KMS-11 (cell line): Measurements from ENCODE around the gene TARP.
A peak's percentile ranks its signal among the peaks of the same experiment; 100 is the strongest.

ENCODE experiments used
- H2AFZ ChIP-seq: fragments of 200-600 bp; sonication (generic); 2 replicates; pipeline ENCODE4 v1.6.1; 2016; ENCODE audit warnings: antibody characterized with exemption, mixed run types, low read depth
- H3K27ac ChIP-seq: fragments of 200-600 bp; sonication (generic); 2 replicates; pipeline ENCODE4 v1.6.1; 2016; ENCODE audit warnings: mild to moderate bottlenecking, mixed run types
- H3K27me3 ChIP-seq: fragments of 200-600 bp; sonication (generic); 2 replicates; pipeline ENCODE4 v1.6.1; 2017; ENCODE audit warnings: mild to moderate bottlenecking, low read depth, mixed run types, moderate library complexity; ENCODE audit not compliant: insufficient read depth
- H3K36me3 ChIP-seq: fragments of 200-600 bp; sonication (generic); 2 replicates; pipeline ENCODE4 v1.6.1; 2017; ENCODE audit warnings: mild to moderate bottlenecking, mixed run types; ENCODE audit not compliant: insufficient read depth
- H3K4me1 ChIP-seq: fragments of 200-600 bp; sonication (generic); 2 replicates; pipeline ENCODE4 v1.6.1; 2016; ENCODE audit warnings: mild to moderate bottlenecking, low read depth, mixed run types; ENCODE audit not compliant: poor library complexity, severe bottlenecking
- H3K4me2 ChIP-seq: fragments of 200-600 bp; sonication (generic); 2 replicates; pipeline ENCODE4 v1.7.0; 2016; ENCODE audit warnings: mild to moderate bottlenecking, mixed run types
- H3K4me3 ChIP-seq: fragments of 200-600 bp; sonication (generic); IDR thresholded peaks from 2 replicates; pipeline ENCODE4 v1.6.1; 2017; ENCODE audit warnings: low read depth, low read length, mixed read lengths; ENCODE audit not compliant: insufficient read depth
- H3K79me2 ChIP-seq: fragments of 200-600 bp; sonication (generic); 2 replicates; pipeline ENCODE4 v1.6.1; 2016; ENCODE audit warnings: low read depth, mixed run types; ENCODE audit not compliant: insufficient read depth
- H3K9ac ChIP-seq: fragments of 200-600 bp; sonication (generic); 2 replicates; pipeline ENCODE4 v1.6.1; 2016; ENCODE audit warnings: mild to moderate bottlenecking, mixed run types
- H4K20me1 ChIP-seq: fragments of 200-600 bp; sonication (generic); 2 replicates; pipeline ENCODE4 v1.6.1; 2016; ENCODE audit warnings: mild to moderate bottlenecking, mixed run types; ENCODE audit not compliant: insufficient read depth
- TF ChIP-seq, protein P1 (sequence below): fragments of 200-600 bp; sonication (generic); conservative IDR thresholded peaks from 2 replicates; pipeline ENCODE4 v1.6.1; 2017; ENCODE audit warnings: low read depth, mild to moderate bottlenecking, antibody characterized with exemption, low read length, moderate library complexity, mixed read lengths

TARP gene

DNA sequence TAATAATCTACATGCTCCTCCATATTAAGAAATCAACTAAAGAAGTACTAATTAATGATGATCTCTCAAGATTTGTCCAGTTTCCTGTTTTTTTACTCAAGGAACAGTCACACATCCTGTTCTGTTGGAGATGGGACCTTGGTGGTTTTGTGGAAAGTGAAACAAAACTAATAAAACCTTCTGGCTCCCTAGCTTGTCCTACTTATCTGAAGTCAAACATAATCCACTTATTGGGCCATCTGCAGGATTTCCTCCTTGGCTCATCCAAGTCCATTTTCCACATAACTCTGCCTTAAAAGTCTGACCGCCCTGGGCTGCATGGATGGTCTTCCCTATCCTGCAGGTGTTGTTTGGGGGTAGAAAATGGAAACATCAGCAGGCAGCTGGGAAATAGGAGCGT is 39.4 kb upstream of the TARP start:
- Histone ChIP-seq H3K4me2 (peak overlapping the region; percentile 16; the same call in 1 of the 2 replicates), H3K27me3 (no peaks in the 10 kb centered on the region), H3K9ac (no peak overlapping the region), H3K79me2 (no peaks in the 10 kb centered on the region), H3K36me3 (no peaks in the 10 kb centered on the region), H3K27ac (no peak overlapping the region), H3K4me3 (no peak overlapping the region), H2AFZ (no peak overlapping the region), H4K20me1 (no peaks in the 10 kb centered on the region), H3K4me1 (peaks cover 25% of the 10 kb centered on the region)
- TF ChIP-seq, protein P1, sequence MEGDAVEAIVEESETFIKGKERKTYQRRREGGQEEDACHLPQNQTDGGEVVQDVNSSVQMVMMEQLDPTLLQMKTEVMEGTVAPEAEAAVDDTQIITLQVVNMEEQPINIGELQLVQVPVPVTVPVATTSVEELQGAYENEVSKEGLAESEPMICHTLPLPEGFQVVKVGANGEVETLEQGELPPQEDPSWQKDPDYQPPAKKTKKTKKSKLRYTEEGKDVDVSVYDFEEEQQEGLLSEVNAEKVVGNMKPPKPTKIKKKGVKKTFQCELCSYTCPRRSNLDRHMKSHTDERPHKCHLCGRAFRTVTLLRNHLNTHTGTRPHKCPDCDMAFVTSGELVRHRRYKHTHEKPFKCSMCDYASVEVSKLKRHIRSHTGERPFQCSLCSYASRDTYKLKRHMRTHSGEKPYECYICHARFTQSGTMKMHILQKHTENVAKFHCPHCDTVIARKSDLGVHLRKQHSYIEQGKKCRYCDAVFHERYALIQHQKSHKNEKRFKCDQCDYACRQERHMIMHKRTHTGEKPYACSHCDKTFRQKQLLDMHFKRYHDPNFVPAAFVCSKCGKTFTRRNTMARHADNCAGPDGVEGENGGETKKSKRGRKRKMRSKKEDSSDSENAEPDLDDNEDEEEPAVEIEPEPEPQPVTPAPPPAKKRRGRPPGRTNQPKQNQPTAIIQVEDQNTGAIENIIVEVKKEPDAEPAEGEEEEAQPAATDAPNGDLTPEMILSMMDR = no peak

DNA sequence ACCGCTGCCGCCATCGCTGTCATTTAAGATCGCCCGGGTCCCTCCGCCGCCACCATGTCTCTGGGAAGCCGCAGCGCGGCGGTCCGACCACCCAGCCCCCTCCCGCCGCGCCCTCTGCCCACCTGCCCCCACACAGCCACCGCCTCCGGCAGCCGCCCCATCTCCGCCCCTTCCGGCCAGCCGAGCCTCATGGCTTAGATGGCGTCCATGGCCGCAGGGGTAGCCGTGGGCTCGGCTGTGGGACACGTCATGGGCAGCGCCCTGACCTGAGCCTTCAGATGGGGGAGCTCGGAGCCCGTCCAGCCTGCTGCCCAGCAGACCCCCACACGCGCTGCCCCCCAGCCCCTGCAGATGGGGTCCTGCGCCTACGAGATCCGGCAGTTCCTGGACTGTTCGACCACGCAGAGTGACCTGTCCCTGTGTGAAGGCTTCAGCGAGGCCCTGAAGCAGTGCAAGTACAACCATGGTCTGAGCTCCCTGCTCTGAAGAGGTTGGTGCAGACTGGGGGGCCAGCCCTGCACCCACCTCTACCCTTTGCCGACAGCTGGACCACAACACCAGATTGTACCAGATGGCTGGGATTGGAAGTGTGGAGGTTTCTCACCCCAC is 38.0 kb upstream of the TARP start:
- H3K4me1 ChIP-seq = peaks cover 25% of the 10 kb centered on the region
- H3K36me3 ChIP-seq = no peaks in the 10 kb centered on the region
- no peak overlapping the region for H3K27ac ChIP-seq
- TF ChIP-seq, protein P1 = no peak
- no peak overlapping the region for H3K4me3 ChIP-seq
- peak overlapping the region; percentile 33 for H3K4me2 ChIP-seq
- H3K9ac ChIP-seq = peak overlapping the region; percentile 48
- peak overlapping the region; percentile 93 for H2AFZ ChIP-seq
- no peaks in the 10 kb centered on the region for H4K20me1 ChIP-seq
- no peaks in the 10 kb centered on the region for H3K79me2 ChIP-seq
- H3K27me3 ChIP-seq = no peaks in the 10 kb centered on the region

DNA sequence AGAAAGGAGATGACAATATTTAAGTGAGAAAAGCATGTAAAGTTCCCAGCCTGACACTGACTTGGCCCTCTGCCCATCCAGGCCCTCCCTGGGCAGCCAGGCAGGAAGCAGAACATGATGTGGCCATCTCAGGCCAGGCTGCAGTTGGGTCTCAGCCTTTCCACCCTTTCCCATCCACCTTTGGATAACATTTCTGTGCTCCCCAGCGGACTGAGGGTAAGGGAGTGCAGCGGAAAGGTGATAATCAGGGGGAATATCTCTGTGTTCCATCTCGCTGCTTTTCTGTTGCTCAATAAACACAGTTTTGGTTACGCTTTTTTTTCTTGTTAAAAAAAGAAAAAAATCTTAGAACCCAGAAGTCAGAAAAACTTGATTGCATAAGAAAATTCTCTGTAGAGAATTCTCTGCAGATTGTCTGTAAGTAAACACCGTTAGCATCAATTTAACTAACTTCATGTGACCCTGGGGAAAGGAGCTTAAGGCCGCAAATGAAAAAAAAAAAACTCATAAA is 37.2 kb upstream of the TARP start:
- Histone ChIP-seq H3K79me2 (no peaks in the 10 kb centered on the region), H4K20me1 (no peaks in the 10 kb centered on the region), H3K27ac (no peak overlapping the region), H3K4me3 (no peak overlapping the region), H3K36me3 (no peaks in the 10 kb centered on the region), H2AFZ (peak overlapping the region; percentile 93), H3K4me1 (peaks cover 25% of the 10 kb centered on the region), H3K27me3 (no peaks in the 10 kb centered on the region), H3K9ac (peak overlapping the region; percentile 48; the same call in 1 of the 2 replicates), H3K4me2 (peak overlapping the region; percentile 33)
- TF ChIP-seq, protein P1 = no peak

DNA sequence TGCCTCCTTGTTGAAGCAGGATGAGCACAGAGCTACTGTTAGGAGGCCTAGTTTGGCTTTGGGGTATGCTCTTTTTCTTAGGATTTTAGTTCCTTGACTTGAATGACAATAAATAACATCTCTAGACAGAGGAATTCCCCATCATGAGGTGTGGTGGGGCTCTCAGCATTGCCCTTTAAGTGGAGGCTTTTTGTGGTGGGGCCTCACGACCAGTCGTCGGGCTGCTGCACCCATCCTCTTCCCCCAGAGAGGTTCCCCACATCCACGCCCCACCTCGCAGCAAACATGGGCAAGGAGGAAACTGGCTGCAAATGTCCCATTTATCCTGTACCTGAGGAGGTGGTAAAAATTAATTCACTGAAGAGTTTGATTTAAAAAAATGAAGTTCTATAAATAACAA is 36.1 kb upstream of the TARP start:
- H3K4me3 ChIP-seq = no peak overlapping the region
- no peak overlapping the region for H3K9ac ChIP-seq
- H4K20me1 ChIP-seq = no peaks in the 10 kb centered on the region
- no peak overlapping the region for H3K27ac ChIP-seq
- no peak overlapping the region for H2AFZ ChIP-seq
- no peaks in the 10 kb centered on the region for H3K36me3 ChIP-seq
- H3K79me2 ChIP-seq = no peaks in the 10 kb centered on the region
- H3K4me1 ChIP-seq = peaks cover 25% of the 10 kb centered on the region
- H3K4me2 ChIP-seq = no peak overlapping the region
- no peaks in the 10 kb centered on the region for H3K27me3 ChIP-seq
- TF ChIP-seq, protein P1 = no peak
